ENCODE results near the gene TMEM50B.
"Not testable (repeated sequence)": the region's sequence is repeated elsewhere in the genome, so short reads cannot be mapped to it uniquely, and the experiment has no call there.

TMEM50B gene

GRCh38 chr21:33477066-33477465 is 2.7 kb downstream of the TMEM50B start:
- no peak for FAIRE-seq

GRCh38 chr21:33473344-33473743 is 6.4 kb downstream of the TMEM50B start:
- FAIRE-seq = no peak

DNA sequence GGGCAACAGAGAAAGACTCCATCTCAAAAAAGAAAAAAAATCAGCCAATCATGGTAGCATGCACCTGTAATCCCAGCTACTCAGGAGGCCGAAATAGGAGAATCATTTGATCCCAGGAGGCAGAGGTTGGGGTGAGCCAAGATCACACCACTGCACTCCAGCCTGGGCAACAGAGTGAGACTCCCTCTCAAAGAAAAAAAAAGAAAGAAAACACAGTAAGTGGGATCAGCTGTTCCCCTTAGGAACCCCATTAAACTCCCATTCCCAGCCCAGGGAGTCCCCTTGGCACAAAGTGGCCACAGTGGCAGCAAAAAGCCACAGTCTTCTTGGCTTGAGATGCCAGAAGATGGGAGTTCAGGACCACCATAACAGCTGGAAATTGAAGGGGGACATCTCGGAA is 9.1 kb downstream of the TMEM50B start:
- no peak for FAIRE-seq

DNA sequence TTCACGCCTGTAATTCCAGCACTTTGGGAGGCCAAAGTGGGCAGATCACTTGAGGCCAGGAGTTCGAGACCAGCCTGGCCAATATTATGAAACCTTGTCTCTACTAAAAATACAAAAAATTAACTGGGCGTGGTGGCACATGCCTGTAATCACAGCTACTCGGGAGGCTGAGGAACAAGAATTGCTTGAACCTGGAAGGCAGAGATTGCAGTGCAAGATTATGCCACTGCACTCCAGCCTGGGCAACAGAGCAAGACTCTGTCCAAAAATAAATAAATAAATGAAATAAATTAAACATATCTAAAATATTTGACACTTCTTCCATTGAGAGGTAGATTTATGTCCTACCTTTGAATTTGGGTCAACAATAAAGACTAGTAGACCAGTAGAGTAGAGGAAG is 10.6 kb downstream of the TMEM50B start:
- FAIRE-seq = not testable (repeated sequence)

DNA sequence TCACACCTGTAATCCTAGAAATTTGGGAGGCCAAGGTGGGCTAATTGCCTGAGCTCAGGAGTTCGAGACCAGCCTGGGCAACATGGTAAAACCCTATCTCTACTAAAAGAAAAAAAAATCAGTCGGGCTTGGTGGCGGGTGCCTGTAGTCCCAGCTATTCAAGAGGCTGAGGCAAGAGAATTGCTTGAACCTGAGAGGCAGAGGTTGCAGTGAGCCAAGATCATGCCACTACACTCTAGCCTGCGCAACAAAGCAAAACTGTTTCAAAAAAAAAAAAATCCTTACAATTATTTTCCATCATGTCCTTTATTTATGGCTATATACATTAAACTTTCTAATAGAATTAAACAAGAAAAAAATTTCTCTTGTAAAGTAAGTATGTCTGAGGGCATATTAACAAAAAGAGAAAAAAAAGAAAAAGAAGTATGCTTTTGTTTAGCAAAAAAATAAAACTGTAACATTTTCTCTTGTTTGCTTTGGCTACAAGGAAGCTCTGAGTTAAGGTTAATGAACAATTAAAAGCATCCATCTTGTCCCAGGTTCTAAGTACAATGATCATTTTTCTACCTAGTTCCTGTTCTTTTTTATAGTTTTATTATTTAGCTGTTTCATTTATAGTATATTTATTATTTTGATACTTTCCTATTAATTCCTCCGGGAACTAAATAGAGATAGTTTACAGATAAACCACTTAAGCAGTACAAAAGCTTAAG is 18.1 kb downstream of the TMEM50B start:
- peak; percentile 74 for FAIRE-seq

DNA sequence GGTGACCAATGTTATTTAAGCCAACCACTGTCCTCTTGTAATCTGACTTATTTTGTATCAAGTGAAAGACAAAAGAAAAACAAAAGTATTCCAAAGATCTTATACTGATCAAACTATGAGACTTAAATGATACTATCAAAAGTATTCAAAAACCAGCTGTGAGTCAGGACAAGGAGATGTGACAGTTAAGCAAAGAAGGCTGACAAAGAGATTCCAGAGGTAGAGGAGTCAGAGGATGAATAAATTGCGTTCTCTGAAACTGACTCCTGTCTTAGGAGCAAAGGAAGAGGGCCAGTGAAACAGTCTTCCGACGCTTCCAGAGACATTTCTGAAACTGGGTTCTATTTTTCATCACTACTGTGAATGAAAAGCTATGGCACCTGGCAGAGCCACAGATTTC is 20.9 kb downstream of the TMEM50B start:
- FAIRE-seq = no peak

GRCh38 chr21:33455686-33456446 is 23.9 kb downstream of the TMEM50B start:
- peak; percentile 23 for FAIRE-seq

DNA sequence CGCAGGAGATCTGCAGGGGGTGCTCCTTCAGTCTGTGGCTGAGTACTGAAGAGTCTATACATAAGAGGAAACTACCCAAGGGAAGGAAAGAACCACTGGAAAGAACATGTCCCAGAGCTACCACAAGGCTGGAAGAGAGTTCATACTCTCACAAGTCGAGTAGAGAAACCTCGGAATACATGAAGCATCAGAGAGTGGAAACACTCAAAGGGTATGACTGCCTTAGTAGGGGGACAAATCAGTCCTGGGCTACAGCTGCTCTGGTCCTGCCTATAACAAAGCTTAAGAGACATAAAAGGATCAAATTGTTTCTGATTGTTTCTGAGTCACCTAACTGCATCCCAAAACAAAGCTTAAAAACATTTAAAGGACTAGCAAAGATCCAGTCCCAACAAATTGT is 27.4 kb downstream of the TMEM50B start:
- no peak for FAIRE-seq

DNA sequence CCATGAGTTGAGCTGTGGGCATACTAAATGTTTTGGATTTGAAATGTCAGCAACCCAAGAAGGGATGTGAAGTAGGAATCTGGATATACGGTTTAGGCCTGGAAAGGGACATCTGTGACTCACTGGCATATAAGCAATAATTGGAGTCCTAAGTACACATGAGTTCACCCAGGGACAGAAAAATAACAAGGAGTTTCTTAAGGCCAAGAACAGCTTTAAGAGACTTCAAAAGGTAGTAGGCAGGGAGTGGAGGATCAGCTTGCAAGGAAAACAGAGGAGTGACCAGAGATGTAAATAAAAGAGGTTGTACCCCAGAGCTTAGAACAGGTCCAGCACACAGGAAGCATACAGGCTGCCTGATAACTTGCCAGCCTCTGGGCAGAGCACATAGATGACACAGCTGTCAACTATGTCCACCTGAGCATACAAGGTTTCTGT is 28.1 kb downstream of the TMEM50B start:
- no peak for FAIRE-seq

- no peak for FAIRE-seq
Measured at GRCh38 chr21:33449616-33450015, 30.2 kb downstream of the TMEM50B start.

GRCh38 chr21:33446620-33447019 is 33.2 kb downstream of the TMEM50B start:
- not testable (repeated sequence) for FAIRE-seq

- no peak for FAIRE-seq
Measured at GRCh38 chr21:33444499-33444898, 35.3 kb downstream of the TMEM50B start.

- no peak for FAIRE-seq
Measured at GRCh38 chr21:33443194-33443593, 36.6 kb downstream of the TMEM50B start.

DNA sequence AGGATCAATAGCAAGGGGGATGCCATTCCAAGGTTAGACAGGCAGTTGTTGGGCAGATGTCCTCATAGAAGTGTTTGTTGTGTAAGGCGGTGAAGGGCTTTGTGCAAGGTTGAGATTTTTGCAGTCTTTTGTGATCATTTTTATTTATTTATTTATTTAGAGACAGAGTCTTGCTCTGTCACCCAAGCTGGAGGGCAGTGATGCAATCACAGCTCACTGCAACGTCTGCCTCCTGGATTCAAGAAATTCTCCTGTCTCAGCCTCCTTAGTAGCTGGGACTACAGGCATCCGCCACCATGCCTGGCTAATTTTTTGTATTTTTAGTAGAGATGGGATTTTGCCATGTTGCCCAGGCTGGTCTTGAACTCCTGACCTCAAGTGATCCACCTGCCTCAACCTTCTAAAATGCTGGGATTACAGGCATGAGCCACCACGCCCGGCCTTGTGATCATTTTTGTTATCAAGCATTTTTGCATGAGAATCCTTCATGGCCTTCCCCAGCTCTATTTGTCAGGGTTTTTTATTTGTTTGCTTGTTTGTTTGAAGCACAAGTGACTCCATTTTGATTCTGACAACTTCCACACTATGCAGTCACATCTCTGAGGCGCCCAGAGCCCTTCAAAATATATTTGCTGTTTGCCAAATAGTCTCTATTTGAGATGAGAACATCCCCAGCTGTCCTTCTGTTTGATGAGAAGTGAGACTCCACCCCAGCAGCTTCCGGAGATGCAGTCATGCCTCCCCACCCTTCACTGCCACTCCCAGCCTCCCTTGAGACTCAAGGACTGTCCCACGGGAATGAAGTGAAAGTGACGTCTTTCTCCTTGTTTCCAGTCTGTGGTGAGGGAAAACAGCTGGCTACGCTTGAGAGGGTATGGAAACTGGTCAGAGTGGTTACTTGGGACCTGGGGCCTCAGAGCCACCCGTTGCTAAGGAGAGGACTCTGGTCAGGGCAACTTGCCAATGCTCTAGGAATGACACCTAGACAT is 38.0 kb downstream of the TMEM50B start:
- FAIRE-seq = no peak

GRCh38 chr21:33437140-33437539 is 42.6 kb downstream of the TMEM50B start:
- FAIRE-seq = no peak

DNA sequence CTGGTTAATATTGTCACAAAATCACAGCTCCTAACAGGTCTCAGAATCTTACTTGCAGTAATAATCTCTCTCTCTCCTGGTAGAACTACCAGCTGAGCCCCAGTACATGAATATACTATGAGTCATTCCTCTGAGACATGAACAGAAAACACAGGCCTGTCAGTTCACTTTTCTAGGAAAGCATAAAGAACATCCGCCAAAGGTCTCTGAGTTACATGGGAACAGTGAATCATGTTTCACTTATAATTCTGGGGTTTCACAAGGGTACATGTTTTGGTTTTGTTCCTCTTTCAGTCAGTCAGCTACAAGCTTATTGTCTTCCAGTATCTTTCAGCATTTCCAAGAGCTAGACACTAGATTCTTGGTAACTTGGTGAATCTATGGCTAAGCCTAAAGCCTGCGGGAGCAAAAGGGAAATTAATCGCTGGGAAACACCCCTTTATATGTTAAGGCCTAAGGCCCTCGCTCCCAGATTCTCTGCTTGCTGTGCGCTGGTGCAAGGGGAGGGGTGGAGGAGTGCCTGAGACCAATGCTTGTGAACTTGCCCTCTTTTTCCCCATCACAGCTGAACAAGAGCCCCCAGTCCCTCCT is 44.9 kb downstream of the TMEM50B start:
- FAIRE-seq = no peak

- no peak for FAIRE-seq
Measured at GRCh38 chr21:33433425-33434114, 46.2 kb downstream of the TMEM50B start.

DNA sequence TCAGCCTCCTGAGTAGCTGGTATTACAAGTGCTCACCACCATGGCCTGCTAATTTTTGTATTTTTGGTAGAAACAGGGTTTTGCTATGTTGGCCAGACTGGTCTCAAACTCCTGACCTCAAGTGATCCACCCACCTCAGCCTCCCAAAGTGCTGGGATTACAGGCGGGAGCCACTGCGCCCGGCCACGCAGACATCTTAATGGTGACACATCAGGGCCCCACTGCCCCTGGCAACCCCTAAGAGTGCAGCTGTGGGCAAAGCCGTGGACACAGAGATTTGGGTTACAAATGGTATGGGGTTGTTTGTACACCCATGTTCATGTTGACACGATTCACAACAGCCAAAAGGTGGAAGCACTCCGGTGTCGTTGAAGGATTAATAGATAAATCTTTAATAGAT is 46.8 kb downstream of the TMEM50B start:
- no peak for FAIRE-seq

DNA sequence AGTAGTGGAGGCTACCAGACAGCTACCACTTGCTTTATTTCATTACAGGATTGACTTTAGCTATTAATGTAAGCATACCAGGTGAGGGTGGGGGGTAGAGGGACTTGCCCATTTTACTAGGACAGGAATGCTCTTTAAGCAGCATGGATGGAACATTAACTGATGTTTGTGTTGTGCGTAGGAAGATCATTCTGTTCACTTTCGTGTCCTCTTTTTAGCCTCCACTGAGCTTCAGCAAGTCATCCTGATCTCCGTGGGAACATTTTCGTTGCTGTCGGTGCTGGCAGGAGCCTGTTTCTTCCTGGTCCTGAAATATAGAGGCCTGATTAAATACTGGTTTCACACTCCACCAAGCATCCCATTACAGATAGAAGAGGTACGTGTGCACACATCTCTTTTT is 47.3 kb downstream of the TMEM50B start:
- FAIRE-seq = no peak

GRCh38 chr21:33430858-33431257 is 48.9 kb downstream of the TMEM50B start:
- FAIRE-seq = no peak

DNA sequence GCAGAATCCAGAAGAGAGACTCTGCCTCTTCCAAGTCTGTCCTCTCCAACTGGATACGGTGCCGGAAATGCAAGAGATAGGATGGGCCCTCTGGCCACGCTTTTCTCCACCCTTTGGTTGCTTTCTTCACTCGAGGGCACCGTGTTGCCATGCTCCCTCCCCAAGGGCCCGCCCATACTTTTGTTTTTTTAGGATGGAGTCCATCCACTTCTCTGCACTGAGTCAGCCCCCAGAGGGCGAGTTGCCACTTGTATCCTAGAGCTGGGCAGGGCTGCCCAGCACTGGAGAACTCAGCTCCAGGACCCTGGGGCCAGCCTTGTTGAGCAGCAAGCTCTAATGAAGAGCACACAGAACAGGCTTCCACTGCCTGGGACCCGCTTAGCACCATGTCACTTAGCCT is 51.1 kb downstream of the TMEM50B start:
- FAIRE-seq = no peak

GRCh38 chr21:33427051-33427450 is 52.7 kb downstream of the TMEM50B start:
- no peak for FAIRE-seq
